Neural cell (in vitro differentiated cells): ENCODE data around the gene TRIM62. TPM values are rescaled to one million over a fixed set of nuclear protein-coding genes. Genes with fewer than 3 reads are reported as not detected.

Experiments used
- H2AFZ ChIP-seq: fragments of 200-600, 300-800 bp; sonication (generic), shearing (Covaris generic); 2 replicates; pipeline ENCODE4 v1.6.0; 2014; ENCODE audit warnings: low read depth, mild to moderate bottlenecking, antibody characterized with exemption, low read length, moderate library complexity
- H3F3A ChIP-seq: fragments of 200-600 bp; shearing (Covaris generic); 2 replicates; pipeline ENCODE4 v1.6.1; 2016; ENCODE audit warnings: mild to moderate bottlenecking, moderate library complexity, mixed read lengths, antibody characterized with exemption, low read length; ENCODE audit not compliant: insufficient read depth, poor library complexity, severe bottlenecking
- H3K27ac ChIP-seq: fragments of 200-600, 300-800 bp; sonication (generic), shearing (Covaris generic); 2 replicates; pipeline ENCODE4 v1.5.1; 2014; ENCODE audit warnings: mild to moderate bottlenecking, low read length, moderate library complexity
- H3K27me3 ChIP-seq: fragments of 300-800, 200-600 bp; sonication (generic), shearing (Covaris generic); 2 replicates; pipeline ENCODE4 v1.6.0; 2014; ENCODE audit warnings: mild to moderate bottlenecking, low read depth, low read length, moderate library complexity; ENCODE audit not compliant: insufficient read depth
- H3K36me3 ChIP-seq: fragments of 300-800, 200-600 bp; sonication (generic), shearing (Covaris generic); 2 replicates; pipeline ENCODE4 v1.5.1; 2014; ENCODE audit warnings: mild to moderate bottlenecking, antibody characterized with exemption, low read length, moderate library complexity; ENCODE audit not compliant: insufficient read depth
- H3K4me2 ChIP-seq: fragments of 300-800, 200-600 bp; sonication (generic), shearing (Covaris generic); 2 replicates; pipeline ENCODE4 v1.6.0; 2014; ENCODE audit warnings: mild to moderate bottlenecking, low read length
- H3K4me3 ChIP-seq: fragments of 300-800, 200-600 bp; sonication (generic), shearing (Covaris generic); 2 replicates; pipeline ENCODE4 v1.5.1; 2014; ENCODE audit warnings: mild to moderate bottlenecking, low read length, moderate library complexity
- H3K79me2 ChIP-seq: fragments of 200-600 bp; shearing (Covaris generic); replicated peaks from 2 replicates; pipeline ENCODE4 v1.6.0; 2014; ENCODE audit warnings: mild to moderate bottlenecking, low read length, moderate library complexity; ENCODE audit not compliant: insufficient read depth
- H3K9ac ChIP-seq: fragments of 300-800, 200-600 bp; sonication (generic), shearing (Covaris generic); 2 replicates; pipeline ENCODE4 v1.6.1; 2016; ENCODE audit warnings: mild to moderate bottlenecking, low read length, mixed read lengths
- H3K9me2 ChIP-seq: fragments of 200-600 bp; shearing (Covaris generic); 2 replicates; pipeline ENCODE4 v1.6.1; 2016; ENCODE audit warnings: mild to moderate bottlenecking, low read length, mixed read lengths; ENCODE audit not compliant: insufficient read depth
- H3K9me3 ChIP-seq: fragments of 200-600, 300-800 bp; sonication (generic), shearing (Covaris generic); 2 replicates; pipeline ENCODE4 v1.6.1; 2016; ENCODE audit warnings: mild to moderate bottlenecking, mixed run types, low read length, moderate library complexity, mixed read lengths
- H4K20me1 ChIP-seq: fragments of 200-600 bp; shearing (Covaris generic); 2 replicates; pipeline ENCODE4 v1.6.1; 2016; ENCODE audit warnings: mild to moderate bottlenecking, mixed run types; ENCODE audit not compliant: insufficient read depth
- EP300 ChIP-seq: fragments of 450-650 bp; conservative IDR thresholded peaks from 2 replicates; pipeline ENCODE4 v1.6.1; 2014; ENCODE audit warnings: antibody characterized with exemption, mild to moderate bottlenecking, moderate library complexity; ENCODE audit not compliant: poor library complexity, severe bottlenecking
- EZH2 ChIP-seq: fragments of 200-600, 300-800 bp; shearing (Covaris generic), sonication (generic); IDR thresholded peaks from 2 replicates; pipeline ENCODE4 v1.6.1; 2014; ENCODE audit warnings: antibody characterized with exemption, low read length, borderline replicate concordance, mild to moderate bottlenecking; ENCODE audit not compliant: insufficient read depth, poor library complexity, severe bottlenecking
- MXI1 ChIP-seq: fragments of 450-650 bp; conservative IDR thresholded peaks from 2 replicates; pipeline ENCODE4 v1.6.1; 2014; ENCODE audit warnings: antibody characterized with exemption, mild to moderate bottlenecking; ENCODE audit not compliant: poor library complexity, severe bottlenecking
- POLR2AphosphoS5 ChIP-seq: IDR thresholded peaks from 2 replicates; pipeline ENCODE4 v1.6.1; 2012
- RAD21 ChIP-seq: fragments of 450-650 bp; conservative IDR thresholded peaks from 2 replicates; pipeline ENCODE4 v1.6.1; 2014; ENCODE audit warnings: antibody characterized with exemption, mild to moderate bottlenecking, moderate library complexity
- SMC3 ChIP-seq: fragments of 450-650 bp; conservative IDR thresholded peaks from 2 replicates; pipeline ENCODE4 v1.6.1; 2014; ENCODE audit warnings: antibody characterized with exemption, mild to moderate bottlenecking, moderate library complexity; ENCODE audit not compliant: poor library complexity
- TAF1 ChIP-seq: IDR thresholded peaks from 2 replicates; pipeline ENCODE4 v1.6.1; 2012; ENCODE audit warnings: low read depth
- polyA plus RNA-seq: library from polyadenylated mRNA; depleted of rRNA; stranded (reverse); fragments of >200 nt; gene quantifications from 2 replicates; pipeline ENCODE4 v1.2.3, GENCODE V29; 2014
- TF ChIP-seq, protein P1 (sequence below): IDR thresholded peaks from 2 replicates; pipeline ENCODE4 v1.6.1; 2012; ENCODE audit warnings: borderline replicate concordance
- TF ChIP-seq, protein P2 (sequence below): fragments of 450-650 bp; IDR thresholded peaks from 2 replicates; pipeline ENCODE4 v1.5.1; 2014; ENCODE audit warnings: antibody characterized with exemption, mild to moderate bottlenecking, moderate library complexity; ENCODE audit not compliant: poor library complexity, severe bottlenecking

Gene TRIM62
- polyA plus RNA-seq, 1 donor from 2014 or later = 4.3 TPM

DNA sequence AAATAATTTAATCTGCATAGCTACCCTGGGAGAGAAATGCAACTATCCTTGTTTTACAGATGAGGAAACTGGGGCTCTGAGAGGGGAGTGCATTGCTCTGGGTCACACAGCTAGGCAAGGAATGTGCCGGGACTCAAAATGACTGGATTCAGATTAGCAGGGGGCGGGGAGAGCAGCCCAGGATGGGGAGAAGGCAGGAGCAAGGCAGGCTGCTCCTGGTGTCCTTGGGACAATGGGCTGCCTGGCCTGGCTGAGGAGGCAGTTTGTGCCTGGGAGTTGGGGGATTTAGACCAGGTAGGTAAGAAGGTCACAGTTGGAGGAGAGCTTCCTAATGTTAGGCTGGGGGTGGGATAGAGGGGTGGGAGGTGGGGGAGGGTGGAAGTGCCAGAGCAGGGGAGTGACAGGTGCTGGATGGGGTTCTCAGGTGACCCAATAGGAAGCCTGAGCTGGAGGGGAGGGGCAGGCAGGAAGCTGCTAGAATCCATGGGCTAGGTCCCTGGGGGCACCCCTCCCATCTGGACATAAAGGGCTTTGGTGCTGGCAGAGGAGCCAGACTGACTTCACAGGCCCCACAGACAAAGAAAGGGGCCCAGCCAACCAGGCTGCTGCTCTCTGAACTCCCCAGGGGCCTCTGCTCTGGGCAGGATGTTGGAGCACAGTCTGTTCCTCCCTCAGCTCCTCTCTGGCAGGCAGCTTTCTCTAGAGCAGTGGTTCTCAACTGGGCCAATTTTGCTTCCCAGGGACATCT, 29.0 kb downstream of the TRIM62 start:
- Histone ChIP-seq H3K36me3 (no peaks in the 10 kb centered on the region), H2AFZ (no peak overlapping the region), H3K9me2 (no peaks in the 10 kb centered on the region), H3K4me3 (no peak overlapping the region), H3K9ac (no peak overlapping the region), H3K27me3 (no peaks in the 10 kb centered on the region), H3K9me3 (no peaks in the 10 kb centered on the region), H4K20me1 (no peaks in the 10 kb centered on the region), H3K79me2 (no peaks in the 10 kb centered on the region), H3K4me2 (no peak overlapping the region), H3K27ac (no peak overlapping the region), H3F3A (no peaks in the 10 kb centered on the region)
- TF ChIP-seq RAD21 = no peak
- no peak for TF ChIP-seq EP300
- TF ChIP-seq, protein P1, sequence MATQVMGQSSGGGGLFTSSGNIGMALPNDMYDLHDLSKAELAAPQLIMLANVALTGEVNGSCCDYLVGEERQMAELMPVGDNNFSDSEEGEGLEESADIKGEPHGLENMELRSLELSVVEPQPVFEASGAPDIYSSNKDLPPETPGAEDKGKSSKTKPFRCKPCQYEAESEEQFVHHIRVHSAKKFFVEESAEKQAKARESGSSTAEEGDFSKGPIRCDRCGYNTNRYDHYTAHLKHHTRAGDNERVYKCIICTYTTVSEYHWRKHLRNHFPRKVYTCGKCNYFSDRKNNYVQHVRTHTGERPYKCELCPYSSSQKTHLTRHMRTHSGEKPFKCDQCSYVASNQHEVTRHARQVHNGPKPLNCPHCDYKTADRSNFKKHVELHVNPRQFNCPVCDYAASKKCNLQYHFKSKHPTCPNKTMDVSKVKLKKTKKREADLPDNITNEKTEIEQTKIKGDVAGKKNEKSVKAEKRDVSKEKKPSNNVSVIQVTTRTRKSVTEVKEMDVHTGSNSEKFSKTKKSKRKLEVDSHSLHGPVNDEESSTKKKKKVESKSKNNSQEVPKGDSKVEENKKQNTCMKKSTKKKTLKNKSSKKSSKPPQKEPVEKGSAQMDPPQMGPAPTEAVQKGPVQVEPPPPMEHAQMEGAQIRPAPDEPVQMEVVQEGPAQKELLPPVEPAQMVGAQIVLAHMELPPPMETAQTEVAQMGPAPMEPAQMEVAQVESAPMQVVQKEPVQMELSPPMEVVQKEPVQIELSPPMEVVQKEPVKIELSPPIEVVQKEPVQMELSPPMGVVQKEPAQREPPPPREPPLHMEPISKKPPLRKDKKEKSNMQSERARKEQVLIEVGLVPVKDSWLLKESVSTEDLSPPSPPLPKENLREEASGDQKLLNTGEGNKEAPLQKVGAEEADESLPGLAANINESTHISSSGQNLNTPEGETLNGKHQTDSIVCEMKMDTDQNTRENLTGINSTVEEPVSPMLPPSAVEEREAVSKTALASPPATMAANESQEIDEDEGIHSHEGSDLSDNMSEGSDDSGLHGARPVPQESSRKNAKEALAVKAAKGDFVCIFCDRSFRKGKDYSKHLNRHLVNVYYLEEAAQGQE = no peak
- no peak for TF ChIP-seq POLR2AphosphoS5
- no peak for TF ChIP-seq MXI1
- no peak for TF ChIP-seq SMC3
- TF ChIP-seq EZH2 = no peak
- TF ChIP-seq TAF1 = no peak
- TF ChIP-seq, protein P2, sequence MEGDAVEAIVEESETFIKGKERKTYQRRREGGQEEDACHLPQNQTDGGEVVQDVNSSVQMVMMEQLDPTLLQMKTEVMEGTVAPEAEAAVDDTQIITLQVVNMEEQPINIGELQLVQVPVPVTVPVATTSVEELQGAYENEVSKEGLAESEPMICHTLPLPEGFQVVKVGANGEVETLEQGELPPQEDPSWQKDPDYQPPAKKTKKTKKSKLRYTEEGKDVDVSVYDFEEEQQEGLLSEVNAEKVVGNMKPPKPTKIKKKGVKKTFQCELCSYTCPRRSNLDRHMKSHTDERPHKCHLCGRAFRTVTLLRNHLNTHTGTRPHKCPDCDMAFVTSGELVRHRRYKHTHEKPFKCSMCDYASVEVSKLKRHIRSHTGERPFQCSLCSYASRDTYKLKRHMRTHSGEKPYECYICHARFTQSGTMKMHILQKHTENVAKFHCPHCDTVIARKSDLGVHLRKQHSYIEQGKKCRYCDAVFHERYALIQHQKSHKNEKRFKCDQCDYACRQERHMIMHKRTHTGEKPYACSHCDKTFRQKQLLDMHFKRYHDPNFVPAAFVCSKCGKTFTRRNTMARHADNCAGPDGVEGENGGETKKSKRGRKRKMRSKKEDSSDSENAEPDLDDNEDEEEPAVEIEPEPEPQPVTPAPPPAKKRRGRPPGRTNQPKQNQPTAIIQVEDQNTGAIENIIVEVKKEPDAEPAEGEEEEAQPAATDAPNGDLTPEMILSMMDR = no peak

DNA sequence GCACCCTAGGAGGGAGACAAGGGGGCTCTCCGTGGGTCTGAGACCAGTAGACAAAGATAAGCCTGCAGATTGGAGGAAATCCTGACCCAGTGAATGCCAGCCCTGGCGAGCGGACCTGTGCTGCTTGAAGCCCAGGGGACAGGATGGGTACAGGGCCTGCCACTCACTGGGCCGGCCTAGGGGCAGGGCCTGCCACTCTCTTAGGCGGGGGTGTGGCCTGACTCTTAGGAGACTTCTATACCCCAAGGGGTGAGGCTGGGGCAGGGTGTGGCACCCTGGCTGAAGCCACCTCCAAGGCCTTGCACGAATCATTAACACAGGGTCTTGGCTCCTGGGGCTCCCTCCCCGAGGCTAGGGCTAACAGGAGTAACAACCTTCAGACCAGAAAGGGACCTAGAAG, 30.7 kb downstream of the TRIM62 start:
- H3K9me3 ChIP-seq = no peaks in the 10 kb centered on the region
- H3K36me3 ChIP-seq = no peaks in the 10 kb centered on the region
- no peak overlapping the region for H3K4me2 ChIP-seq
- no peaks in the 10 kb centered on the region for H3K27me3 ChIP-seq
- no peaks in the 10 kb centered on the region for H4K20me1 ChIP-seq
- no peak overlapping the region for H3K27ac ChIP-seq
- H3F3A ChIP-seq = no peaks in the 10 kb centered on the region
- H3K9ac ChIP-seq = no peak overlapping the region
- no peaks in the 10 kb centered on the region for H3K9me2 ChIP-seq
- no peak overlapping the region for H3K4me3 ChIP-seq
- TF ChIP-seq MXI1 (no peak), SMC3 (no peak), EP300 (no peak), TAF1 (no peak), RAD21 (no peak), EZH2 (no peak), POLR2AphosphoS5 (no peak)
- TF ChIP-seq, protein P2 = no peak
- TF ChIP-seq, protein P1 = no peak
- H3K79me2 ChIP-seq = no peaks in the 10 kb centered on the region
- no peak overlapping the region for H2AFZ ChIP-seq
